Peyer's patch (tissue), 4 donors: ENCODE measurements around the gene UBE2QL1. TPM values are rescaled to one million over a fixed set of nuclear protein-coding genes. Genes with fewer than 3 reads are reported as not detected.

ENCODE experiments used
- DNase-seq, 3 donors: peaks; one replicate each; pipeline ENCODE4 v3.0.0-alpha.2; 2017 to 2019
- H3K27ac ChIP-seq, 4 donors: fragments of 200-600 bp; sonication (generic); one replicate each; pipeline ENCODE4 v1.5.1; 2016 to 2019
- H3K27me3 ChIP-seq, 2 donors: fragments of 200-600 bp; sonication (generic); one replicate each; pipeline ENCODE4 v1.5.1; 2019
- H3K36me3 ChIP-seq, 3 donors: fragments of 200-600 bp; sonication (generic); one replicate each; pipeline ENCODE4 v1.5.1; 2016 to 2019
- H3K4me1 ChIP-seq, 4 donors: fragments of 200-600 bp; sonication (generic); one replicate each; pipeline ENCODE4 v1.5.1; 2016 to 2019
- H3K4me3 ChIP-seq, 4 donors: fragments of 200-600 bp; sonication (generic); 1 replicate in 3 of 4; 2 replicates in 1 of 4; pipeline ENCODE4 v1.5.1; 2016 to 2019; ENCODE audit warnings: mild to moderate bottlenecking in 1 of 4
- H3K9me3 ChIP-seq, 4 donors: fragments of 200-600 bp; sonication (generic); one replicate each; pipeline ENCODE4 v1.5.1; 2016 to 2019; ENCODE audit warnings: mild to moderate bottlenecking in 1 of 4
- CTCF ChIP-seq, 6 experiments: fragments of 450-650 bp in 4 of 6; fragments of 200-600 bp in 2 of 6; sonication (generic) in 1 of 6; IDR thresholded peaks; one replicate each; pipeline ENCODE4 v1.5.1; 2017 to 2019; ENCODE audit warnings: antibody characterized with exemption in 6 of 6, mild to moderate bottlenecking in 3 of 6, moderate library complexity in 1 of 6
- POLR2A ChIP-seq, 2 donors: fragments of 450-650 bp; IDR thresholded peaks; one replicate each; pipeline ENCODE4 v1.5.1; 2017; ENCODE audit warnings: antibody characterized with exemption in 2 of 2, mild to moderate bottlenecking in 2 of 2, moderate library complexity in 2 of 2
- total RNA-seq, 4 donors: library from RNA; depleted of rRNA; stranded (reverse); fragments of >200 nt; gene quantifications; one replicate each; pipeline ENCODE4 v1.1.0, GENCODE V29; 2016

The UBE2QL1 gene
- total RNA-seq, 4 donors from 2014 or later, result 1.0 to 3.3 TPM; not detected in 2

DNA sequence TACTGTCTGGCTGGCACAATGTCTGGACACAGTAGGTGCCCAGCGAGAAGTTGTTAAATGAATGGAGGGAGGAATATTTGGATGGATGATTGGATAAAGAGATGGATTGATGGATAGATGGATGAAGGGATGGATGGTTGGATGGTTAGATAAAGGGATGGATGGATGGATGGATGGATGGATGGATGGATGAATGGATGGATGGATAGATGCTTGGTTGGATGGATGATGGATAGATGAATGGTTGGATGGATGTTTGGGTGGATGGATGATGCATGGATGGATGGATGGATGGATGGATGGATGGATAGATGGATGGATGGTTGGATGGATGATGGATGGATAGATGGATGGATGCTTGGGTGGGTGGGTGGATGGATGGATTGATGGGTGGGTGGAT lies 90.4 kb downstream of the UBE2QL1 start:
- H3K9me3 ChIP-seq, result no peaks in the 10 kb centered on the region
- no peaks in the 10 kb centered on the region for H3K4me1 ChIP-seq
- H3K36me3 ChIP-seq, result no peaks in the 10 kb centered on the region
- no peak for DNase-seq
- no peak overlapping the region for H3K27ac ChIP-seq
- TF ChIP-seq CTCF (IDR thresholded peaks at IDR 0.05), result no peak
- TF ChIP-seq POLR2A (IDR thresholded peaks at IDR 0.05), result no peak
- no peak overlapping the region for H3K4me3 ChIP-seq
- no peaks in the 10 kb centered on the region for H3K27me3 ChIP-seq

- H3K4me1 ChIP-seq, result no peaks in the 10 kb centered on the region
- TF ChIP-seq CTCF (IDR thresholded peaks at IDR 0.05), result no peak
- TF ChIP-seq POLR2A (IDR thresholded peaks at IDR 0.05), result no peak
- peak overlapping the region in 1 of 4 donors; percentile 45 for H3K27ac ChIP-seq
- no peaks in the 10 kb centered on the region for H3K36me3 ChIP-seq
- no peaks in the 10 kb centered on the region for H3K9me3 ChIP-seq
- no peak for DNase-seq
- no peaks in the 10 kb centered on the region for H3K27me3 ChIP-seq
- H3K4me3 ChIP-seq, result no peak overlapping the region
Observed at GRCh38 chr5:6540111-6540827, 91.6 kb downstream of the UBE2QL1 start.

DNA sequence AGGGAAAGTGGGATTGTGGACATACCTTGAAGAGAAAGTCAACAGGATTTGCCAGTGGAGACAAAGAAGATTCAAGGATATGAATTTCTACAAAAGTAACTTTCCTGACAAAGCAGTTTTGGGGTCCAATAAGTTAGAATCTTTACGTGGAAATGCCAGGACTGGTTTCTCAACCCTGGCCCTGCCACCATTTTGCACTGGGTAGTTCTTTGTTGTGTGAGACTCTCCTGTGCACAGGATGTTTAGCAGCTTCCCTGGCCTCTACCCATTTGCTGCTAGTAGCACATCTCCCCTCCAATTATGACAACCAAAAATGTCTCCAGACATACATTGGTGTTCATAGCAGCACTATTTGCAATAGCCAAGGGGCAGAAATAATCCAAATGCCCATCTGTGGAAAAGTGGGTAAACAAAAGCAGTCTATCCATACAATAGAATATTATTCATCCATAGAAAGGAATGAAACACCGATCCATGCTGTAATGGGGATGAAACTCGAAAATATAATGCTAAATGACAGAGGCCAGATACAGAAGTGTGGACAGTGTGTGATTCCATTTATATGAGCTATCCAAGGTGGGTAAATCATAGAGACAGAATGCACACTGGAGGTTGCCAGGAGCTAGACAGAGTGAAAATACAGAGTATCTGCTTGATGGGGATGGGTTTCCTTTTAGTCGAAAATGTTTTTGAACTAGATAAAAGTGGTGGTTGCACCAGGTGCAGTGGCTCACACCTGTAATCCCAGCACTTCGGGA lies 92.8 kb downstream of the UBE2QL1 start:
- no peaks in the 10 kb centered on the region for H3K9me3 ChIP-seq
- H3K36me3 ChIP-seq, result no peaks in the 10 kb centered on the region
- no peaks in the 10 kb centered on the region for H3K27me3 ChIP-seq
- no peak overlapping the region for H3K4me3 ChIP-seq
- peak overlapping the region in 1 of 4 donors; percentile 45 for H3K27ac ChIP-seq
- no peak for DNase-seq
- H3K4me1 ChIP-seq, result no peaks in the 10 kb centered on the region
- no peak for TF ChIP-seq POLR2A (IDR thresholded peaks at IDR 0.05)
- no peak for TF ChIP-seq CTCF (IDR thresholded peaks at IDR 0.05)

- no peaks in the 10 kb centered on the region for H3K27me3 ChIP-seq
- H3K36me3 ChIP-seq, result no peaks in the 10 kb centered on the region
- H3K4me1 ChIP-seq, result no peaks in the 10 kb centered on the region
- no peaks in the 10 kb centered on the region for H3K9me3 ChIP-seq
- no peak for DNase-seq
- H3K4me3 ChIP-seq, result no peak overlapping the region
- TF ChIP-seq POLR2A (IDR thresholded peaks at IDR 0.05) (no peak), CTCF (IDR thresholded peaks at IDR 0.05) (no peak)
- H3K27ac ChIP-seq, result no peak overlapping the region
Observed at GRCh38 chr5:6542421-6543345, 94.0 kb downstream of the UBE2QL1 start.

GRCh38 chr5:6543346-6543730 lies 94.7 kb downstream of the UBE2QL1 start:
- Histone ChIP-seq H3K4me1 (no peaks in the 10 kb centered on the region), H3K36me3 (no peaks in the 10 kb centered on the region), H3K9me3 (no peaks in the 10 kb centered on the region), H3K27ac (no peak overlapping the region), H3K27me3 (no peaks in the 10 kb centered on the region), H3K4me3 (no peak overlapping the region)
- TF ChIP-seq POLR2A (IDR thresholded peaks at IDR 0.05), result no peak
- TF ChIP-seq CTCF (IDR thresholded peaks at IDR 0.05), result no peak
- no peak for DNase-seq
